ENCODE results near the gene CCS.

- TF ChIP-seq ZNF830 (tag by site-specific recombination; IDR thresholded peaks at IDR 0.05; ENCODE audit: low read depth): no peak
- no peak for TF ChIP-seq ZNF658 (tag by site-specific recombination; IDR thresholded peaks at IDR 0.05)
- TF ChIP-seq CTCF (tag by site-specific recombination; IDR thresholded peaks at IDR 0.05): no peak
- TF ChIP-seq, protein P1, sequence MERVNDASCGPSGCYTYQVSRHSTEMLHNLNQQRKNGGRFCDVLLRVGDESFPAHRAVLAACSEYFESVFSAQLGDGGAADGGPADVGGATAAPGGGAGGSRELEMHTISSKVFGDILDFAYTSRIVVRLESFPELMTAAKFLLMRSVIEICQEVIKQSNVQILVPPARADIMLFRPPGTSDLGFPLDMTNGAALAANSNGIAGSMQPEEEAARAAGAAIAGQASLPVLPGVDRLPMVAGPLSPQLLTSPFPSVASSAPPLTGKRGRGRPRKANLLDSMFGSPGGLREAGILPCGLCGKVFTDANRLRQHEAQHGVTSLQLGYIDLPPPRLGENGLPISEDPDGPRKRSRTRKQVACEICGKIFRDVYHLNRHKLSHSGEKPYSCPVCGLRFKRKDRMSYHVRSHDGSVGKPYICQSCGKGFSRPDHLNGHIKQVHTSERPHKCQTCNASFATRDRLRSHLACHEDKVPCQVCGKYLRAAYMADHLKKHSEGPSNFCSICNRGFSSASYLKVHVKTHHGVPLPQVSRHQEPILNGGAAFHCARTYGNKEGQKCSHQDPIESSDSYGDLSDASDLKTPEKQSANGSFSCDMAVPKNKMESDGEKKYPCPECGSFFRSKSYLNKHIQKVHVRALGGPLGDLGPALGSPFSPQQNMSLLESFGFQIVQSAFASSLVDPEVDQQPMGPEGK (tag by site-specific recombination; IDR thresholded peaks at IDR 0.05): no peak
- no peak for TF ChIP-seq ZNF121 (tag by site-specific recombination; IDR thresholded peaks at IDR 0.05)
- no peak for TF ChIP-seq ZNF776 (tag by site-specific recombination; IDR thresholded peaks at IDR 0.05; ENCODE audit: borderline replicate concordance)
Measured at GRCh38 chr11:66625752-66626149, 32.8 kb downstream of the CCS start.
